ENCODE data around the gene BHLHA15.

The BHLHA15 gene

GRCh38 chr7:98213888-98214810, 2.9 kb downstream of the BHLHA15 start:
- Histone ChIP-seq H3K4me3 (ENCODE audit: low read depth in 1 of 2, low read length in 1 of 2) (no peak overlapping the region), H3K36me3 (peaks cover 34% of the 10 kb centered on the region), H3K27me3 (peaks cover 43% of the 10 kb centered on the region), H3K4me1 (ENCODE audit: control insufficient read depth in 1 of 2, insufficient read depth in 1 of 2, low read depth in 1 of 2, low read length in 1 of 2) (no peaks in the 10 kb centered on the region), H3K27ac (no peak overlapping the region), H3K9me3 (no peaks in the 10 kb centered on the region)
- TF ChIP-seq CTCF (IDR thresholded peaks at IDR 0.05) = no peak

- Histone ChIP-seq H3K4me3 (ENCODE audit: low read depth in 1 of 2, low read length in 1 of 2) (no peak overlapping the region), H3K9me3 (no peaks in the 10 kb centered on the region), H3K4me1 (ENCODE audit: control insufficient read depth in 1 of 2, insufficient read depth in 1 of 2, low read depth in 1 of 2, low read length in 1 of 2) (no peaks in the 10 kb centered on the region), H3K27ac (no peak overlapping the region), H3K36me3 (peaks cover 31% of the 10 kb centered on the region), H3K27me3 (peaks cover 38% of the 10 kb centered on the region)
- TF ChIP-seq CTCF (IDR thresholded peaks at IDR 0.05) = no peak
These were observed 3.6 kb downstream of the BHLHA15 start for GRCh38 chr7:98214811-98215321.

DNA sequence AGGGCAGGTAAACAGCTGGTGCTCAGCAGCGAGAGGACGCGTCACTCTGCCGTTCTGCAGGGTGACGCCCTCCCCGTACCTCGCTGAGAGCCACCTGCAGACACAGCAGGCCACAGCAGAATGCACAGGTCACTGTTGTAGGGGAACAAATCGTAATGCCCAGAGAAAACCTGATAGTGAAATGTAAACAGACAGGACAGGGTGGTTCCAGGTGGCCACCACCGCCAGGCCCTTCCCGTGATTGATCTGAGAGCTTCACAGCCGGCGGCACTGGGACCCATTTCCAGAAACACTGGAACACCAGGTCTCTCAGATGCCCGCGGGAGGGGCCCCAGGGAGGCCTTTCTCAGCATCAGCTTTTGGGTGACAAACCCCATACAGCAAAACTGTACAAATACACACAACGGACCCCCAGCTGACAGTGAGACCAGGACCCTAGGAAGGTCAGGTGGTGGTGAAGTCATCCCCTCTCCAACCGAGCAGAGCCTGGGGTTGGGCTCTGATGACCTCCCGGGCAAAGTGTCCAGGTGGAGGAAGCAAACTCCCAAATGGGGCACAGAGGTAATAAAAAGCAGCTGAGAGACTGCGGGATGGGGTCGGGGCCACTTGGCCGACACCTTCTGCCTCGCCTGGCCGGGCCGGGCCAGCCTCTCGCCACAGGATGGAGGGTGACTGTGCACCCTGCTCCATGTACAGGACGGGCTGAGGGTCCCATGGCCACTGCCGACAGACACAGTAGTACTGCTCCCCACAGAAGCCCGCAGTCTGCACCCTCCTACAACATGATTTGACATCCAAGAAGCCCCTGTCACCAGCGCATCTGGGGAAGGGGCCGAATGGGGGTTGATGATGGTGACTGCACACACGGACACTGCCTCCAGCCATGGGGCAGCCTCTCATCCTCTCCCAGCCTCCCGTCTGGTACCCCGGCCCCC, 4.6 kb downstream of the BHLHA15 start:
- Histone ChIP-seq H3K4me1 (ENCODE audit: control insufficient read depth in 1 of 2, insufficient read depth in 1 of 2, low read depth in 1 of 2, low read length in 1 of 2) (no peaks in the 10 kb centered on the region), H3K9me3 (no peaks in the 10 kb centered on the region), H3K4me3 (ENCODE audit: low read depth in 1 of 2, low read length in 1 of 2) (no peak overlapping the region), H3K27me3 (peaks cover 29% of the 10 kb centered on the region), H3K36me3 (peaks cover 36% of the 10 kb centered on the region), H3K27ac (no peak overlapping the region)
- TF ChIP-seq CTCF (IDR thresholded peaks at IDR 0.05) = no peak

- Histone ChIP-seq H3K4me1 (ENCODE audit: control insufficient read depth in 1 of 2, insufficient read depth in 1 of 2, low read depth in 1 of 2, low read length in 1 of 2) (no peaks in the 10 kb centered on the region), H3K27ac (no peak overlapping the region), H3K36me3 (peaks cover 49% of the 10 kb centered on the region), H3K9me3 (no peaks in the 10 kb centered on the region), H3K27me3 (peaks cover 16% of the 10 kb centered on the region), H3K4me3 (ENCODE audit: low read depth in 1 of 2, low read length in 1 of 2) (no peak overlapping the region)
- no peak for TF ChIP-seq CTCF (IDR thresholded peaks at IDR 0.05)
These were observed 5.8 kb downstream of the BHLHA15 start for GRCh38 chr7:98216941-98217622.

Data from neutrophil (primary cell).